Measurements from ENCODE around the gene RBP5.

Gene RBP5

GRCh38 chr12:7144414-7145120 is 15.9 kb upstream of the RBP5 start:
- FAIRE-seq: peak; percentile 31

- FAIRE-seq: no peak
These were observed 14.9 kb upstream of the RBP5 start for GRCh38 chr12:7143564-7143963.

- no peak for FAIRE-seq
These were observed 14.2 kb upstream of the RBP5 start for GRCh38 chr12:7142809-7143465.

DNA sequence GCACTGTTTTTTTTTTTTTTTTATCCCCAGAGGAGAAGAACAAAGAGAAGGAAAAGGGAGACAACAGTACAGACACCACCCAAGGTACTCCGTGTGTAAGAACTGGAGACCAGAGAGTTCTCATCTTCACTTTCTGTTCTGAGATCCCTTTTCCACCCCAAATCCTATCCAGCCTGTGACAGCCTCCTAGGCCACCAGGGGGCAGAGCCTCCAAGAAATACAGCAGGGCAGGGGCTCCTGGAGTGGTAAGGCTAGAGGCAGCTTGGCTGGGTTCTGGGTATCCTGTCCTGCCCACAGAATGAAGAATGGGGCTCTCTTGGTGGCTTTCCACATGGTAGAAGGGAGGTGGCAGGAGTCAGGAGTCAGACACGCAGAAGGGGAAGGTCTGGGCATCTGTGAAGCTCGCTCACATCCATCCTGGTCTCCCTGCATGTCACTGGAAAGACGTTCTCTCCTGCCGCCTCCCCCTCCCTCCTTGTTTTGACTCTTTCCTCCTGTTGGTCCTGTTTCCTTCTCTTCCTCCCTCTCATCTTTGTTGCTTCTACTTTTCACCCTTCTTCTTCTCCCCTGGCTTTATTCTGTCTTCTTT is 13.5 kb upstream of the RBP5 start:
- FAIRE-seq: no peak

- no peak for FAIRE-seq
These were observed 12.8 kb upstream of the RBP5 start for GRCh38 chr12:7141351-7142005.

GRCh38 chr12:7139200-7139599 is 10.5 kb upstream of the RBP5 start:
- FAIRE-seq: no peak

- no peak for FAIRE-seq
These were observed 9.2 kb upstream of the RBP5 start for GRCh38 chr12:7137908-7138307.

DNA sequence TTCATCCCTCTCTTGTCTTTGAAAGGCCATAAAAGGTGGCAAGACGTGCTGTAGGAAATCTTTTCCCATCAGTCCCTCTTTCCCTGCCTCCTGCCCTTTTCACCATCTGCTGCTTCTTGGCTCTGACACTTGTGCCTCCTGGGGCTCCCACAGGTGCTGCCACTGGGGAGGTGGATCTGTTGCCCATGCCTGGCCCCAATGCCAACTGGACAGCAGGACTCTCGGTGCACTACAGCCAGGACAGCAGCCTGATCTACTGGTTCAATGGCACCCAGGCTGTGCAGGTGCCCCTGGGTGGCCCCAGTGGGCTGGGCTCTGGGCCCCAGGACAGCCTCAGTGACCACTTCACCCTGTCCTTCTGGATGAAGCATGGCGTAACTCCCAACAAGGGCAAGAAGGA is 8.0 kb upstream of the RBP5 start:
- FAIRE-seq: no peak

DNA sequence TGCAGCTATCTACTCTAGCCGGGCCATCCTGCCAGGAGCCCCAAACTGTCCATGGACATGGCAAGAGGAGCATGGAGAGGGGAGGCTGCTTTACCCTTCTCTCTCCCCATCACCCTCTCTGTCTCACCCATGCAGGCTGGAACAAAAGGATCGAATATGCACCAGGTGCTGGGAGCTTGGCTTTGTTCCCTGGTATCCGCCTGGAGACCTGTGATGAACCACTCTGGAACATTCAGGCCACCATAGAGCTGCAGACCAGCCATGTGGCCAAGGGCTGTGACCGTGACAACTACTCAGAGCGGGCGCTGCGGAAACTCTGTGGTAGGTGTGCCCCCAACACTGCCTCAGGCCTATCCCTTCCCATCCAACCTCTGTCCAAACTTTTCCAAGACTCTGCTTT is 7.4 kb upstream of the RBP5 start:
- FAIRE-seq: no peak

GRCh38 chr12:7134396-7135166 is 5.9 kb upstream of the RBP5 start:
- no peak for FAIRE-seq

- FAIRE-seq: no peak
These were observed 2.8 kb upstream of the RBP5 start for GRCh38 chr12:7131502-7131866.

DNA sequence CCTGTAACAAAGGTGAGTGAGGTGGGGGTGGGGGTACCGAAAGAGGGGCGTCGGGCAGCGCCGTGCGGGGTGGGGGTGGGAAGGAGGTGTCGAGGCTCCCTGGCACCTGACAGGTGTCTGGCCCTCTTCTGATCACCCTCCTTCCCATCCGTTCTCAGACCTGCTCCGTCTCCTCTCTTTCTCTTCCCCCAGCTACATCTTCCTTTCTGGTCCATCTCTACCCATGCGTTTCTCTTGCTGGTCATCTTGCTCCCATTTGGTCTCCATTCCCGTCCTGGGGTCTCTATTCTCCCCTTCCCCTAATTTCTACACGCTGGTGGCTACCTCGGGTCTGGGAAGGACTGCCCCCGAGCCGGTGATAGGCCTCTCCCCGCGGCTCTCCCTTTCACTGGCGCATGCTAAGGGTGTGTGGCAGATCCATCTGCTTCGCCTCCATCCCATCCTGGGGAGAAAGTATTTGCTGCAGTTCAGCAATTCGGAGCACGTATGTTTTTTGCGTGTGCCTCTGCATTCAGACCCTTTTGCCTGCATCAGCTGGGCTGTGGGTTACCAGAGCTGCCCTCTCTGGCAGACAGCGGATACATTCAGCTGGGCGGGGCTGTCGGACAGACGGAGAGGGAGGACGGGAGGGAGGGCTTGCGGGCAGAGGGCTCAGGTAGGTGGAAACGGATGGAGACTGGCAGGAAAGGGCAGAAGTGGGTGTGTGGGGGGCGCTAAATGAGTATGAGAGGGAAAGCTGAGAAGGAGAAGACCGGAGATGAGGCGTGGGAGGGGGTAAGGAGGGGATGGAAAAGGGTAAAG is 2.2 kb upstream of the RBP5 start:
- no peak for FAIRE-seq

GRCh38 chr12:7129872-7130691 is 1.4 kb upstream of the RBP5 start, which contains the start of gene CLSTN3:
TSS of gene CLSTN3 (plus strand) at chr12:7130371. CDS start at chr12:7130649, 278 bp downstream.
- no peak for FAIRE-seq

GRCh38 chr12:7129287-7129871 is 690 bp upstream of the RBP5 start:
- FAIRE-seq: no peak

DNA sequence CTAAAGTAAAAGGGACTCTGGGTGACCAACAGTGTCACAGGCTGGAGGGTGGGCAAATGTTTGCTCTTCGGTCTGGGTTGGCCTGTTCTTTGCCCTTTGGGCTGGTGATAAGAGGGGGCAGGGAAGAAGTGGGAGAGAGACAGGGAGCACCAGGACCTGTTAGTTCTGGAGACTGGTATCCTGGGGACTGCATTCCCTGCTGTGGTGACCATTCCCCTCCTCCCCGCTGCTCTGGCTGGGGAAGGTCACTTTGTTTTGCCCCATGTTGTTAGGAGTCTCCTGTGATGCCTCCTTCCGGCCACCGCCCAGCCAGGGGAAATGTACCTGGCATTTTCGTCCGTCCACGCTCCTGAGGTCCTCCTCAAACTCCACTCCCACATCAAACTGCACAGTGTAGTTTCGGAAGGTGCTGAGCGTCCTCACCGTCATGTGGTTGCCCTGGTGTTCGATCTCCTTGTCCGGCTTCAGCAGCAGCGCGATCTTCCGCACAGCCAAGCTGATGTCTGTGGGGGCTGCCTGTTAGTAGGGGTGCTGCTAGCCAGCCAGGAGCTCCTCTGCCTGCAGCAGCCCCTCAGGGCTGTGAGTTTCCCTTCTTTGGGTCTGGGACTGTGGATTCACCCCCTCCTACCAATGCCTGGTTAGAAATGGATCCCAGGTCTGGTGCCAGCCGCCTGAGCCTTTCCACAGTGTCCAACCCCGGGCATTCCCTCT is 618 bp downstream of the RBP5 start:
- no peak for FAIRE-seq

DNA sequence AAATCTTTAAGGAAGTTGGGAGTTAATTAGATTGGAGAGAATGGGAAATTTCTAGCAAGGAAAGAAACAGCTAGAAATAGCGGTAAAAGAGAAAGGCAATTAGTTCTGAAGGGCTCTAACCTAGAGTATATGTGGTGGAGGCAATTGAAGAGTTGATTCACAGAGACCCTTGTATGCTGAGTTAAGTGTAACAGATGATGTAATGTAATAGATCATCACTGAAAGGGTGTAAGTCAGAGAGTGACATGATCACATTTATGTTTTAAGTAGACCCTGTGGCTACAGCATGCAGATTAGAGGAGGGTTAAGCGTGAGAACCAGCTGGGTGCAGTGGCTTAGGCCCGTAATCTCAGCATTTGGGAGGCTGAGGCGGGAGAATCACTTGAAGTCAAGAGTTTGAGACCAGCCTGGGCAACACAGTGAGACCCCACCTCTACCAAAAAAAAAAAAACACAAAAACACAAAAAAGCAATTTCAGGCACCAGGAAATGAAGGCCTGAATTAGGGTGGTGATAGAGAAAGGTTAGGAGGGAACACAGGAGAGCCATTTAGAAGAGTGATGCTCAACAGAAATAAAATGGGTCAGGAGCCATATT is 3.0 kb downstream of the RBP5 start:
- FAIRE-seq: no peak

GRCh38 chr12:7123806-7124522 is 4.7 kb downstream of the RBP5 start:
- FAIRE-seq: no peak

DNA sequence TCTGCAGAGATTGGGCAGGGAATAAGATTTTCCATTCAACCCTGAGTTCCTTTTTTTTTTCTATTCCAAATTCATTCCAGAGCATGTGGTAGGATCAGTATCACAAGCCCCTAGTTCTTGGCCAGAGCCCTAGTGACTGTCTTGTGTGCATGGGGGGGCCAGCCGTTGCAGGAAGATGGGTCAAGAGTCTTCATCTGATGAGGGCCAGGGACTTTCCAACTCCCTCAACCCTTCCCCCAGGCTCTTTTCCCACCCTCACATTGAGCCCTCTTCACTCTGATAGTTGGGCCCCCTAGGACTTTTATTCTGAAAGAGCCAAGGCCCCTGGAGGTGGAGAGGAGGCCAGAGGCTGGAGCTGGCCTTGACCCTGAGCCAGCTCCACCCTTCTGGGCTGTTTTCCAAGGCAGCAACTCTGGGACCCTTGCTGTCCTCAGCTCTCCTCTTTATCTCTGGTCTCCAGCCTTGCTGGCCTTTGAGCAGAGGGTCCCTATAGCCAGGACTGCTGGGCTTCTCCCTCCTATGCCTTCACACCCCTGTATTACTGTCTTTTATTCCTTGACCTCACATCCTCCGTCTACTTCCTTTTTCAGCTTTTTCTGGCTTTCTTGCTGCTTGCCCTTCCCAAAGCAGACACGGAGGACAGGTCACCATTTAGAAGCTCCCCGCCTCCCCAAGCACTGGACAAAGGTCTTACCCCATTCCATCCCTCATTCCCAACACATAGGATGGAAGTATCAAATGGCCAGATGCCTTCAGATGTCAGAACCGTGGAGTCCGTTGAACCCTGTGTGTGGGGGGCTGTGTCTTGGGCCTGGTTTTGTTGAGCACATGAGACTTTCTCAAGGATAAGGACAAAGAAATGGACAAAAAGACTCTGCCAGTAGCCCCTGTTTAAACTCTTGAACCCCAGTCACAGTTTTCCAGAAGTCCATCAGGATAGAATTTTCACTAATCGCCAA is 5.6 kb downstream of the RBP5 start:
- no peak for FAIRE-seq

Measured in G401.6 (cell line).